Prostate gland (tissue), 2 donors: ENCODE data around the gene RASA1.

Source experiments
- CTCF ChIP-seq, 4 experiments: fragments of 200-600 bp in 2 of 4; fragments of 450-650 bp in 2 of 4; sonication (generic) in 2 of 4; IDR thresholded peaks; 1 replicate in 3 of 4; 2 replicates in 1 of 4; pipeline ENCODE4 v1.5.1; 2016 to 2019; ENCODE audit warnings: antibody characterized with exemption in 4 of 4, mild to moderate bottlenecking in 2 of 4, moderate library complexity in 2 of 4
- POLR2A ChIP-seq: fragments of 450-650 bp; IDR thresholded peaks from one replicate; pipeline ENCODE4 v1.6.1; 2016; ENCODE audit warnings: antibody characterized with exemption, mild to moderate bottlenecking

GRCh38 chr5:87382224-87382623 is 114.5 kb downstream of the RASA1 start:
- TF ChIP-seq CTCF (IDR thresholded peaks at IDR 0.05) (no peak), POLR2A (no peak)
